Measurements from ENCODE around the gene APOB.

APOB gene

DNA sequence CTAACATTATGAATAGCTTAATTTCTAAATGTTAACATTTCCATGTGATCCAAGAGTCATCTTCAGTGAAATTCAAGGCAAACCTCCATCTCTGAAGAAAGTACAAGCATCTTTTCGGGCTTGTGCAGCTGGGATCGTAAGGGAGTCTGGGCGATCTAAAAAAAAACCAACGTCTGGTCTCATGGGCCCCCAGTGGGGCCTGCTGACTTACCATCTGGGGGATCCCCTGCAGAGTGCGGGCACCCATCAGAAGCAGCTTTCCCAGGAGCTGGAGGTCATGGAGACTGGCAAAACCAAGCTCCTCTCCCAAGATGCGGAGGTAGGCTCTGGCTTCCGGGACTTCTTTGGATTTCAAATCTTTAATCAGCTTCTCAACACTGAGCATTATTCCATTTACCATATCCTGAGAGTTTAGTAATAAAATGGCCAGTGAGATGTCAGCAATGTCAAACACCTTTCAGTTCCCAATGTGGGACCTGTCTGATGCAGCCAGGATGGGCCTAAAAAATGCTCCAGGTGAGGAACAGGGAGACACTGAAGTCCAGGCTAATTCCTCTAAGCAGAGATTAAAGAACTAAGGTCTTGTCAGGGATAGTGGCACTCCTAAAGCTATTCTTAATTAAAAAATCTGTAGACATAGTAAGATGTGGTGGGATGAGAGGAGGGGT is 19.0 kb downstream of the APOB start:
- H3K79me2 ChIP-seq (ENCODE audit: insufficient read depth, low read length) = no peaks in the 10 kb centered on the region
- H3K4me1 ChIP-seq (ENCODE audit: insufficient read depth, low read length) = no peaks in the 10 kb centered on the region
- H3K4me3 ChIP-seq (ENCODE audit: low read depth in 1 of 2, low read length in 2 of 2) = no peak overlapping the region
- no peak overlapping the region for H3K27ac ChIP-seq (ENCODE audit: low read length)
- ATAC-seq (ENCODE audit: insufficient read depth, low read depth) (no peak), DNase-seq (no peak)
- no peak overlapping the region for H3K4me2 ChIP-seq (ENCODE audit: insufficient read depth, low read length)
- H3K27me3 ChIP-seq (ENCODE audit: insufficient read depth, low read length, poor library complexity) = no peaks in the 10 kb centered on the region
- H4K20me1 ChIP-seq (ENCODE audit: insufficient read depth, low read length) = no peaks in the 10 kb centered on the region
- H3K9ac ChIP-seq (ENCODE audit: low read depth, low read length) = no peak overlapping the region
- no peak for TF ChIP-seq EZH2 (IDR thresholded peaks at IDR 0.05; ENCODE audit: borderline replicate concordance, low read depth, low read length, severe bottlenecking)
- TF ChIP-seq, protein P1, sequence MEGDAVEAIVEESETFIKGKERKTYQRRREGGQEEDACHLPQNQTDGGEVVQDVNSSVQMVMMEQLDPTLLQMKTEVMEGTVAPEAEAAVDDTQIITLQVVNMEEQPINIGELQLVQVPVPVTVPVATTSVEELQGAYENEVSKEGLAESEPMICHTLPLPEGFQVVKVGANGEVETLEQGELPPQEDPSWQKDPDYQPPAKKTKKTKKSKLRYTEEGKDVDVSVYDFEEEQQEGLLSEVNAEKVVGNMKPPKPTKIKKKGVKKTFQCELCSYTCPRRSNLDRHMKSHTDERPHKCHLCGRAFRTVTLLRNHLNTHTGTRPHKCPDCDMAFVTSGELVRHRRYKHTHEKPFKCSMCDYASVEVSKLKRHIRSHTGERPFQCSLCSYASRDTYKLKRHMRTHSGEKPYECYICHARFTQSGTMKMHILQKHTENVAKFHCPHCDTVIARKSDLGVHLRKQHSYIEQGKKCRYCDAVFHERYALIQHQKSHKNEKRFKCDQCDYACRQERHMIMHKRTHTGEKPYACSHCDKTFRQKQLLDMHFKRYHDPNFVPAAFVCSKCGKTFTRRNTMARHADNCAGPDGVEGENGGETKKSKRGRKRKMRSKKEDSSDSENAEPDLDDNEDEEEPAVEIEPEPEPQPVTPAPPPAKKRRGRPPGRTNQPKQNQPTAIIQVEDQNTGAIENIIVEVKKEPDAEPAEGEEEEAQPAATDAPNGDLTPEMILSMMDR (IDR thresholded peaks at IDR 0.05; ENCODE audit: borderline replicate concordance, extremely low read depth, low read length, poor library complexity, severe bottlenecking) = no peak
- H3K9me3 ChIP-seq (ENCODE audit: insufficient read depth, low read length, severe bottlenecking) = no peaks in the 10 kb centered on the region
- H2AFZ ChIP-seq (ENCODE audit: low read depth, low read length) = no peak overlapping the region
- H3K36me3 ChIP-seq (ENCODE audit: insufficient read depth, low read length) = no peaks in the 10 kb centered on the region

DNA sequence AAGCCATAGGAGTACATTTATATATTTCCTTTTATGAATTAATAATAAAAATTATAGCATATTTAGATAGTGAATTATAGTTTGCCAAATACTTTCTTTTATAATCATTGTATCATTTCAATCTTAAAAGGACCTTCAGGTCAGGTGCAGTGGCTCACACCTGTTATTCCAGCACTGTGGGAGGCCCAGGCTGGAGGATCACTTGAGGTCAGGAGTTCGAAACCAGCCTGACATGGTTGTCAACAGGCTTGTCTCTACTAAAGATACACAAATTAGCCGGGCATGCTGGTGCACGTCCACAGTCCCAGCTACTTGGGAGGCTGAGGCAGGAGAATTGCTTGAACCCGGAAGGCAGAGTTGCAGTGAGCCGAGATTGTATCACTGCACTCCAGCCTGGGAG is 19.7 kb downstream of the APOB start:
- Histone ChIP-seq H3K4me2 (ENCODE audit: insufficient read depth, low read length) (no peak overlapping the region), H3K79me2 (ENCODE audit: insufficient read depth, low read length) (no peaks in the 10 kb centered on the region), H3K4me1 (ENCODE audit: insufficient read depth, low read length) (no peaks in the 10 kb centered on the region), H2AFZ (ENCODE audit: low read depth, low read length) (no peak overlapping the region), H3K36me3 (ENCODE audit: insufficient read depth, low read length) (no peaks in the 10 kb centered on the region), H3K27ac (ENCODE audit: low read length) (no peak overlapping the region), H3K9ac (ENCODE audit: low read depth, low read length) (no peak overlapping the region), H3K9me3 (ENCODE audit: insufficient read depth, low read length, severe bottlenecking) (no peaks in the 10 kb centered on the region), H3K27me3 (ENCODE audit: insufficient read depth, low read length, poor library complexity) (no peaks in the 10 kb centered on the region), H3K4me3 (ENCODE audit: low read depth in 1 of 2, low read length in 2 of 2) (no peak overlapping the region), H4K20me1 (ENCODE audit: insufficient read depth, low read length) (no peaks in the 10 kb centered on the region)
- no peak for TF ChIP-seq EZH2 (IDR thresholded peaks at IDR 0.05; ENCODE audit: borderline replicate concordance, low read depth, low read length, severe bottlenecking)
- TF ChIP-seq, protein P1 (IDR thresholded peaks at IDR 0.05; ENCODE audit: borderline replicate concordance, extremely low read depth, low read length, poor library complexity, severe bottlenecking) = no peak
- DNase-seq (no peak), ATAC-seq (ENCODE audit: insufficient read depth, low read depth) (no peak)

DNA sequence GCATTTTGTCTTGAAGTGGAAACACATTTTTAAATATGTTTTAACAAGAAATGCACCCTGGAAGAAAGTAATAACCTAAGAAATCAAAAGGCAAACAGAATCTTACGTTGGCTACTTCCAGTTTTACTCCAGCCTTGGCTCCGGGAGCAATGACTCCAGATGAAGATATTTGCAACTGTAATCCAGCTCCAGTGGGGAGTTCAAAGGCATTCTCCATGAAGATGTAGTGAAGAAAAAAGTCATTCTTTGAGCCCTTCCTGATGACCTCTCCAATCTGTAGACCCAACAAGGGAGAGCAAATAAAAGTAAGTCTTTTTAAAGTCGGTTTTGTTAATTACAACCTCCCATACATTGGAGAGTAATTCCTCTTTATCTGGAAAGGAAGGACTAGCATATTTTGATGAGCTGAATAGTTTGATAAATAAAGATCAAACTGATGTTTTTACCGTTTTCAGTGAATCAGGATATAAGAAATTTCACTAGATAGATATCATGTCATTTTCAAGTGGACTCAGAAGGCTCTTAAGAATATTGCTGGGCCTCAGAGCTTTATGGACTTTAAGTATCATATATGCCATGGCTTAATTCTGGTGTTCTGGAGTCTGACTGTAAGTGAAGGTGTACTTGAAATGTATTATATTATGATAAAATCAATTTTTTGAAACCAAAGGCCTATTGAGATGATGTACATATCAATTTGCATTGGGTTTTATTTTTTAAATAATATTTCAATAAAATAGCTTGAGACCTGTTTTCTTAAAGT is 20.3 kb downstream of the APOB start:
- no peaks in the 10 kb centered on the region for H3K36me3 ChIP-seq (ENCODE audit: insufficient read depth, low read length)
- no peak overlapping the region for H2AFZ ChIP-seq (ENCODE audit: low read depth, low read length)
- no peak overlapping the region for H3K27ac ChIP-seq (ENCODE audit: low read length)
- ATAC-seq (ENCODE audit: insufficient read depth, low read depth) (no peak), DNase-seq (no peak)
- no peak overlapping the region for H3K4me2 ChIP-seq (ENCODE audit: insufficient read depth, low read length)
- TF ChIP-seq, protein P1 (IDR thresholded peaks at IDR 0.05; ENCODE audit: borderline replicate concordance, extremely low read depth, low read length, poor library complexity, severe bottlenecking) = no peak
- TF ChIP-seq EZH2 (IDR thresholded peaks at IDR 0.05; ENCODE audit: borderline replicate concordance, low read depth, low read length, severe bottlenecking) = no peak
- no peak overlapping the region for H3K4me3 ChIP-seq (ENCODE audit: low read depth in 1 of 2, low read length in 2 of 2)
- no peaks in the 10 kb centered on the region for H4K20me1 ChIP-seq (ENCODE audit: insufficient read depth, low read length)
- H3K4me1 ChIP-seq (ENCODE audit: insufficient read depth, low read length) = no peaks in the 10 kb centered on the region
- H3K9me3 ChIP-seq (ENCODE audit: insufficient read depth, low read length, severe bottlenecking) = no peaks in the 10 kb centered on the region
- H3K9ac ChIP-seq (ENCODE audit: low read depth, low read length) = no peak overlapping the region
- H3K27me3 ChIP-seq (ENCODE audit: insufficient read depth, low read length, poor library complexity) = no peaks in the 10 kb centered on the region
- no peaks in the 10 kb centered on the region for H3K79me2 ChIP-seq (ENCODE audit: insufficient read depth, low read length)

Measured in DND-41 (cell line).